NOMO-1 treated with DMSO at 0.1 percent for 48 hours (cell line): ENCODE results near the gene PODNL1.

Experiments
- DNase-seq: peaks from one replicate; lab custom pipeline; 2025; ENCODE audit not compliant: unreplicated experiment; lab: John Stamatoyannopoulos, UW

PODNL1 gene

GRCh38 chr19:13899912-13900584 is 38.2 kb downstream of the PODNL1 start:
- DNase-seq, result no peak

DNA sequence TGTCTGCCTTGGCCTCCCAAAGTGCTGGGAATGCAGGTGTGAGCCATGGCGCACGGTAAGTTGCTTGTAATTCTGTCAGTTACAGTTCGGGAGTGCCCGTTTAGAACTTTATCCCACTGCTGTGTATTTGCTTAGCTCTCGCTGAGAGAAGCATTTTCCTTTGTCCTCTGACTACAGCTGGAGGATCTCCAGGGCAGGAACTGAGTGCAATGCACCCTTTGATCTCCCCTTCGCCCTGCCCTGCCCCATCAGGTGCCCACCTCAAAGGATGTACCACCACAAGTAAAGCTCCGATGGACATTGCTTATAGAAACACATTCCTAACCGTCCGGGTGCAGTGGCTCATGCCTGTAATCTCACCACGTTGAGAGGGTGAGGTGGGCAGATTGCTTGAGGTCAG is 38.8 kb downstream of the PODNL1 start:
- no peak for DNase-seq

- DNase-seq, result no peak
Measured at GRCh38 chr19:13896227-13896626, 42.0 kb downstream of the PODNL1 start.

- no peak for DNase-seq
Measured at GRCh38 chr19:13894552-13894951, 43.7 kb downstream of the PODNL1 start.

DNA sequence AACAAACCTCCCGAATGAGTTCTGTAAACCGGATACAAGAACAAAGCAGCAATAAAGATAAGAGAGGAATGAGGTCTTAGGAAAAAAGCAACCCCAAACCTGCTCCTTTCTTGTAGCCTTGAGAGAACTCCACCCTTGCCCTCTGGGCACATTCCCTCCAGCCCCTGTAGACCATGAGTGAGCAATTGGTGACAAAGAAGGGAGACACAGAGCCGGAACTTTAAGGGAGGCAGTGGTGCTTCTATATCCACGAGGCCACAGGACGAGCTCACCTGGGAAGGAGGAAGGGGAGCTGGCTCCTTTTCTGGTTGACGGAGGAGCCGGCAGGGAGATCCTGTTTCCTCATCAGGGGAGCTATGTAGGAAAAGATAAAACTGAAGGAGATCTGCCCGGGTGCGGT is 45.3 kb downstream of the PODNL1 start:
- DNase-seq, result no peak

DNA sequence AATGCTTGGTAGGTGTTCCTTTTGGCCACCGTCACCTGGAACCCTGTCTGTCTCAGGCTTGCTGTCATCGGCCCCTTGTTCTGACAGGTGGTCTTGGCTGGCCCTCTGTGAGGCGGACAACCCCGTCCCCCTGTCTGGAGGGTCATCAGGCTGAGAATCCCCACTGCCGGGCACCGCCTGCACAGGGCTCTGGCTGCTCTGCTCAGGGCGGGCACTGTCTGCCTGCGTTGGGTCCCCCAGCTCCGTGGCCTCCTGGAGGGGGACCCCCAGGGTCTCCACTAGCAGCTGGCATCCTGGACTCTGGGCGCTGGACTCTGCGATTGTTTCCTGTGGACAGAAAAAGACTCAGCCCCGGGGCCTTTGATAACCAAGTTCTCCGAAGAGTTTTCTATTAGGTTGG is 48.1 kb downstream of the PODNL1 start:
- DNase-seq, result no peak

- DNase-seq, result no peak
Measured at GRCh38 chr19:13888281-13888680, 49.9 kb downstream of the PODNL1 start.

DNA sequence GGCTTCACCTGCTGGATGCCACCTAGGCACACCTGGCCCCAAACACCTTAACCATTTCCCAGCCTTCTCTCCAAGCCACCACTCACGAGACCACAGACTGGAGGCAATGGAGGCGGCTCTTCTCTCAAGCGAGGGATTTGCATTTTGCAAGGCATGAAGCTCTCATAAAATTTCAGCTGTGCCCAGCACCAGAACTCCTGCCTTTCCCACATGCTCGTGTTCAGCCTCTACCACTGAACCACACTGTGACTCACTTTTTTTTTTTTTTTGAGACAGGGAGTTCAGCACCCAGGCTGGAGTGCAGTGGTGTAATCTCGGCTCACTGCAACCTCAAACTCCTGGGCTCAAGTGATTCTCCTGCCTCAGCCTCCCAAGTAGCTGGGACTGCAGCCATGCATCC is 50.7 kb downstream of the PODNL1 start:
- DNase-seq, result no peak

DNA sequence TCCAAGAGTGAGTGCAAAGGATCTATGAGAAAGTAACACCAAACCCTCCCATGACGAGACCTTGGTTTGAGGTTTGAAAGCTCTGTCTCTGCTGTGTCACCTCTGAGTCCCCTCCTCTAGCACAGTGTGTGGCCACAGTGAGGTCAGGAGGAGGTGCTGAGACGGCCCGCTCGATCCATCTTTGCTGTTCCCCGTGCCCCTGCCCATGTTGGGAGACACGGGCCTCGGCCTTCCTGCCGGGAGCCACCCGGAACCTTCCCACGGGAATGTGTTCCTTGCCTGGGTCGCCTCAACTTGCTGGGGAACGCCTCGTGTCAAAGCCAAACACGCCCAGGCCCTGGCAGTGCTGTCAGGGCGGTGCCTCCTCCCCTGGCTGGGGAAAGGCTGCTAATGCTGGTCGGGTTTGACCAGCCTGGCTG is 51.2 kb downstream of the PODNL1 start:
- DNase-seq, result no peak

GRCh38 chr19:13885826-13886365 is 52.3 kb downstream of the PODNL1 start:
- DNase-seq, result no peak

GRCh38 chr19:13884726-13885591 is 53.3 kb downstream of the PODNL1 start:
- no peak for DNase-seq

DNA sequence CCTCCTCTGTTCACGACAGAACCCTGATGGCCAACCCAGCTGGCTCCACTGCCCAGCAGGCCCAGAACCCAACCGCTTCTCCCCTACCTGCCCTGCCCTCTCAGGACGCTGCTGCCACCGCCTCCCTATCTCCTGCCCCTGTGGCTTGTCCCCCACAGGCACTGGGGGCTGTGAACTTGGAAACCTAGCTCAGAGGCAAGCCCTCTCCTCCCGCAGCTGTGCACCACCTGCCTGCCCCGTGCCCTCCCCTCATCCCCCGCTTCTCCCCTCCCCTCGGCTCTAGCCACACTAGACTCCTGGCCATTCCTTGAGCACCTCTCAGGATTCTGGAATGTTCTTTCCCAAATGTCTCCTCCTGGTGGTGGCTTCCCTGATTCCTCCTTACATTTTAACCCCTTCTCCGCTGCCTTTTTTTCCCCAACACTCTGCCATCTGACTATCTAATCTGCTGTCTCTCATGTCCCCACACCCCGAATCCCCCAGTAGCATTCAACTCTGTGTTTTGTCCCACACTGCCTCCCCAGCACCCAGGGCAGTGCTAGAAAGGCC is 54.6 kb downstream of the PODNL1 start:
- no peak for DNase-seq

DNA sequence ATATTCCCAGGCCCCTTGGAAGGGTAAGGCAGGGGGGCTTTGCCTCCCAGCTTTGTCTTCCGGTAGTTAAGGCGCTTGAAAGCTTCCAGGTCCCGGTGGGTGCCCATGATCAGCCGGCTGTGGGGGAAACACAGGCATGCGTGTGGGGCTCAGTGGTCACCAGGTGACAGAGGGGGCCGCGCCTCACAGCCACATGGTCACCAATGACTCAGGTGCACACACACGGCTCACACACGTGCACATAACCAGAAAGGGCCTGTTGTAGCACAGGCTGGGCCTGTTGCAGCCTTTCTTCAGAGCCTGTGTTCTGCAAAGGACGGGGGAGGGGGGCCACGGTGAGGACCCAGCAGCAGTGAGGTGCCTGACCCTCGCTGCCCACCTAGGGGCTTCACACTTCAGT is 55.4 kb downstream of the PODNL1 start:
- DNase-seq, result no peak

- no peak for DNase-seq
Measured at GRCh38 chr19:13882419-13882795, 55.8 kb downstream of the PODNL1 start.

DNA sequence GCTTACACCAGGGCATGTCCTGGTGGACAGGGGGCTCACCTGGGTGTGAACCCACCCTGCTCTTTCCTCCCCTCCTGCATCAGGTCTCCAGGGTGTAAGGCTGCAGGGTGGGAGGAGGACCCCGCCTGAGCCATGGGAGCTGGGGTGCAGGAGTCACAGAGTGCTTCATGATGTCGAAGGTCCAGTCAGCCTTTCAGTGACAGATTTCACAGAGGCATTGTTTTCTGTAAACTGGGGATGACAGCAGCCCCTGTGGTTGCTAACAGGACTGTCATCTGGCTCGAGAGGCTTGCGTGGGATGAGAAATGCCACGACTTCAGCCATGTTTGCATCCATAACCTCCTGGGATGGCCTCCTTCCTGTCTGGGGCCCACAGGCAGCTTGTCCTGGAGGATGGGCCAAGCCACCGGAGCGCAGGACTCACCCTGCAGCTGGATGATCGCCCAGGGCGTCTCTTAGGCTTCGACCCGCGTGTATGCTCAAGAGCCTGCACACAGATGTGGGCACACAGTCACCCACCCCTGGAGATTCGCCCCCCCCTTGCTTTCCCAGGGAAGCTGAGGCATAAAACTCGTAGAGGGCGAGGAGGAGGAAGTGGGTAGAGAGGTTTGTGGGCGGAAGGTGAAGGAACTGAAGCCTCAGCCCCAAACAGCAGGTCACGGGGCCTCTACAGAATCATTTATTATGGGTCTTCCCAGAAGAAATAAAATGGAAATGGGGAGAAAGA is 56.4 kb downstream of the PODNL1 start:
- DNase-seq, result peak; percentile 41

DNA sequence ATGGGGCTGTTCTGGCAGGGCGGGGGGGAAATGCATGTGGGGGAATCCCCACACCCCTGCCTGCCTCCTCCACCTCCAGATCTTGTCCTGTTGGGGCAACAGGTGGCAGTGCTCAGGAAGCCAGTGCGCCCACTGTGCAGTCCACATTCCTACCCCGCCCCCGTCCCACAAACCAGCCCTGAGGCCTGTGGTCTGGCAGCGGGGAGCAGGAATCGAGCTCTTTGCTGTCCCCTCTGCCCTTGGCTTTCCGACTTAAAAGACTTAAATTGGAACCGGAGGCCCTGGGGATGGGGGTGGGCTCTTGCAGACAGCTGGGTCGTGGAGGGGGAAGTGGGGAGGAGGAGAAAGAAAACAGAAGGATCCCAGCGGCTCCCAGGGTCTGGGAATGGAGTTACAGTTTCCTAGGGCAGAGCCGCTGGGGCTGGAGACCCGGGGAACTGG is 56.9 kb downstream of the PODNL1 start:
- no peak for DNase-seq
